Ishikawa (cell line): ENCODE measurements around the gene SCGB1A1.

Experiments used
- CEBPB ChIP-seq: IDR thresholded peaks from 2 replicates; pipeline ENCODE4 v1.6.1; 2012
- EP300 ChIP-seq: IDR thresholded peaks from 2 replicates; pipeline ENCODE4 v1.6.1; 2012; ENCODE audit warnings: borderline replicate concordance
- MAX ChIP-seq: IDR thresholded peaks from 2 replicates; pipeline ENCODE4 v1.6.1; 2012
- RAD21 ChIP-seq: IDR thresholded peaks from 2 replicates; pipeline ENCODE4 v1.6.1; 2012; ENCODE audit warnings: low read depth
- REST ChIP-seq: IDR thresholded peaks from 2 replicates; pipeline ENCODE4 v1.6.1; 2012; ENCODE audit warnings: low read depth, mild to moderate bottlenecking
- YY1 ChIP-seq: IDR thresholded peaks from 2 replicates; pipeline ENCODE4 v1.6.1; 2012; ENCODE audit warnings: low read depth
- ZBTB7A ChIP-seq: IDR thresholded peaks from 2 replicates; pipeline ENCODE4 v1.6.1; 2012; ENCODE audit warnings: low read depth

- TF ChIP-seq EP300 (no peak), ZBTB7A (no peak), YY1 (no peak), MAX (no peak), CEBPB (no peak), REST (no peak), RAD21 (no peak)
Measured at GRCh38 chr11:62444835-62445234, 26.0 kb downstream of the SCGB1A1 start.
